ENCODE data around the gene TUBA4A.

The TUBA4A gene

DNA sequence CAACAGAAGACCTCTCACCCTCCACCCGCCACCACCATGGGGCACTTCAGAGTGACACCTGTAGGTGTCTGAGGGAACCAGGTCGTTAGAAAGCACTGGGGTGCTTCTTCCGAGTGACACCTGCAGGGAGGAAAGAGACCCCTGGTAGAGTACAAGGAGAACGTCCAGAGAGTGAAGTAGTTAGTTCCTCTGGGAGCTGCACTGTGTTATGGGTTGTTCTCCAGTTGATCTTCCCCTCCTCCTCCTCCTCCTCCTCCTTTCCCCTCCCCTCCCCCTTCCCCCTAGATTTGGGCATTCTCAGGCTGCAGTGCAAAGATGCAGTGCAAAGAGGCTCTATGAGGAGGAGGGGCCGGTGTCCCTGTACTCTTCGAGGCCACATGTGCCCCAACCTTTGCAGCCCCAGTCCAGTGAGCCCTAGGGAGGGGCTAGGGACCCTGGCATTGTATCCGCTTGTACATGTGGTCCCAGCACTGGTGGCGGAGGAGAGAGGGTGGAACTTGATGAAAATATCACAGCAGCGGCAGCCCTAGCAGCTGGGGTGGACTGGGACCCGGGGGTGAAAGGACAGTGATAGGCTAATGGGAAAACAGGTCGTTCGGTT, 26.3 kb upstream of the TUBA4A start:
- TF ChIP-seq, protein P1, sequence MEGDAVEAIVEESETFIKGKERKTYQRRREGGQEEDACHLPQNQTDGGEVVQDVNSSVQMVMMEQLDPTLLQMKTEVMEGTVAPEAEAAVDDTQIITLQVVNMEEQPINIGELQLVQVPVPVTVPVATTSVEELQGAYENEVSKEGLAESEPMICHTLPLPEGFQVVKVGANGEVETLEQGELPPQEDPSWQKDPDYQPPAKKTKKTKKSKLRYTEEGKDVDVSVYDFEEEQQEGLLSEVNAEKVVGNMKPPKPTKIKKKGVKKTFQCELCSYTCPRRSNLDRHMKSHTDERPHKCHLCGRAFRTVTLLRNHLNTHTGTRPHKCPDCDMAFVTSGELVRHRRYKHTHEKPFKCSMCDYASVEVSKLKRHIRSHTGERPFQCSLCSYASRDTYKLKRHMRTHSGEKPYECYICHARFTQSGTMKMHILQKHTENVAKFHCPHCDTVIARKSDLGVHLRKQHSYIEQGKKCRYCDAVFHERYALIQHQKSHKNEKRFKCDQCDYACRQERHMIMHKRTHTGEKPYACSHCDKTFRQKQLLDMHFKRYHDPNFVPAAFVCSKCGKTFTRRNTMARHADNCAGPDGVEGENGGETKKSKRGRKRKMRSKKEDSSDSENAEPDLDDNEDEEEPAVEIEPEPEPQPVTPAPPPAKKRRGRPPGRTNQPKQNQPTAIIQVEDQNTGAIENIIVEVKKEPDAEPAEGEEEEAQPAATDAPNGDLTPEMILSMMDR (IDR thresholded peaks at IDR 0.05; ENCODE audit: low read depth, low read length), result no peak

DNA sequence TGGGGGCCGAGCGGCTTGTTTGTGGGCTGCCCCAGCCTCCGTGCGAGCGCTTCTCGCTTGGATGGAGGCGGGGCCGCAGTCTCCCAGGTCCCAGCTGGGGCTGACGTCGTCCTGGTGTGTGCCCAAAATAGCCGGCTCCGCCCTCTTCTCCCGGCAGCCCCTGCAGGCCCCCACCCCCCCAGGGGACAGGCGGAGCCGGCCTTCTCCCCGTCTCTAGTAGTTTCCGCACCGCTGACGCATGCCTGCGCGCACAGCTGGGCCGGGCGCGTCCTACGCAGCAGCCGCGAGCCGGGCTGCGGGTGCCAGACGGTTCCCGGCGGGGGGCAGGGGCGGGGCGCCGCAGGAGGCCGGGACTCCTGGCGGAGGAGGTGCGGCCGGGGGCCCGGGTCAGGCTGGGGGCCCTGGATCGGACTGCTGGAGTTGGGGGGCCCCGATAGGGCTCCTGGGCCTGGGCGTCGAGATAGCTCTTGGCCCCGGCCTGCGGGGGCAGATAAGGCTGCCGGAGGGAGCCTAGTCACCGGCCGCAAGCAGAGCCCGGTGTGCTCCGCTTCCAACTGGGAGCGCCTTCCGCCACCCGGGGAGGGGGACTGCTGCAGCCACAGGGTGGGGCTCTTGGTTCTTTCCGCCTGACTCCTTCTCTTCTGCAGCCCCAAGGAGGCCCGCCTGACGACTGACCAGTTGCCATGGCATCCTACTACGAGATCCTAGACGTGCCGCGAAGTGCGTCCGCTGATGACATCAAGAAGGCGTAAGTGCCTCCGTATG, 25.6 kb upstream of the TUBA4A start, which contains the start of gene DNAJB2:
Gene DNAJB2 (plus strand): TSS at position 216 of the 765 bp plus-strand sequence. CDS start 468 bp downstream, at position 684.
- H3K4me3 ChIP-seq (ENCODE audit: low read depth, low read length), result peak within 1 kb of the TSS; percentile 61
- TF ChIP-seq, protein P1 (IDR thresholded peaks at IDR 0.05; ENCODE audit: low read depth, low read length), result no peak

More for the DNA sequence above, 26.3 kb upstream of the TUBA4A start:
- peak overlapping the region; percentile 61 for H3K4me3 ChIP-seq (ENCODE audit: low read depth, low read length)

DNA sequence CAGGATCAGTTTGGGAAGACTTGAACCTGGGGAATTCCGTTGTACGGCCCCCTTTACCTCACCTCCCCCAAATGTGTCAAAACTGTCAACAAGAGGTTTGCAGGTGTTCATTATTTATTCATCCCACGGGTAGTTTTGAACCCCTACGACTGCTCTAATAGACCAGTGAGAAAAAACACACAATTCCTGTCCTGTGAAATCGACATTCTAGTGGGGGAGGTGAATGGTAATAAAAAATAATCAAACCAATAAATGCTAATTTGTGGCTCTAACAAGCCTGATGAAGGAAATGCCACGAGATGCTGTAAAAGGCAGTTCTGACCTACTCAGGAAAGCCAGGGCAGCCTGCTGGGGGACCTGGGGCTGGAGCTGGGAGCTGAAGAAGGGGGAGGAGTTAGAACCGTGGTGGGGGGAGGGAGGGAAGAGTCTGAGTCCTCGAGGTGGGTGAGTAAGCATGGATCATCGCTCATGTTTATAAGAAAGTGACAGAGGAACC, 25.0 kb upstream of the TUBA4A start:
- TF ChIP-seq, protein P1 (IDR thresholded peaks at IDR 0.05; ENCODE audit: low read depth, low read length), result no peak
- no peak overlapping the region for H3K4me3 ChIP-seq (ENCODE audit: low read depth, low read length)

DNA sequence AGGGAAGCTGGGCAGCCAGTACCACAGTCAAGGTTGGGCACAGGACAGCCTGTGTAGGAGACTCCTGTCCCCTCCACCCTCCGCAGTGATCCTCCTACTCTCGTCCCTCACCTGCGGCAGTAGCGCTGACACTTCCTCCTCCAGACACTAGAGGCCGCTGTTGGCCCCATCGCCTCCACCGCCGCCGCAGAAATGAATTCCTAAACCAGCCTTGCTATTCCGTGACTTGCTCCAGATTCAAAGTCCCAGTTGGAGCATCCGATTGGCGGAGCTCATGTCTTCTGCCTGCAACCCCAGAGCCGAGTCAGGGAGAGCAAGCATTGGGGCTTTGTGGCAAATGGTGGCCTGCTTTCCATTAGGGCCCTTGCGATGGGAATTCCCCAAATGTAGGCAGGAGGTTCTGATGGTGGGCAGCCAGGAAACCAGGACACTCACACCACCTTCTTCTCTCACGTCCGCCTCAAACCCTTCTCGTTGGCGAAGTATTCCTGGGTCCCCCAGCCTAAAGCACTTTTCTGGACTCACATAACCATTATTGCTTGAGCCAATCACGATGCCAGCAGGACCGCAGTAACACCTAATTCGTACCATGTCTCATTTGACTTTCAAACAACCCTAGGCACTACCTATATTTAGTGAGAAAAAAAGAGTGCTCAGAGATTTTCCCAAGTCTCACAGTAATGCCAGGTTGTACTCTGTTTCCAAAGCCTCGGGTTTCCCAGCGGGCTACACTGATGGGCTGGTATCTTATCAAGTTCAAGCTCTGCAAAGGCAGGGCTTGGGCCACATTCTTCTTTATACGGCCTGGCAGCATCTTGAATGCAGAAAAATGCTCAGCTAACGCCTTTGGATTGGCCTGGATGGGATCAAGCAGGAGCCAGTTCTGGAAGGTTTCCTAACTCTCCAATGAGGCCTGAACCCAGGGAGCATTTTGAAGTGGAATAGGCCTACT, 24.3 kb upstream of the TUBA4A start:
- TF ChIP-seq, protein P1 (IDR thresholded peaks at IDR 0.05; ENCODE audit: low read depth, low read length), result peak; percentile 98
- no peak overlapping the region for H3K4me3 ChIP-seq (ENCODE audit: low read depth, low read length)

DNA sequence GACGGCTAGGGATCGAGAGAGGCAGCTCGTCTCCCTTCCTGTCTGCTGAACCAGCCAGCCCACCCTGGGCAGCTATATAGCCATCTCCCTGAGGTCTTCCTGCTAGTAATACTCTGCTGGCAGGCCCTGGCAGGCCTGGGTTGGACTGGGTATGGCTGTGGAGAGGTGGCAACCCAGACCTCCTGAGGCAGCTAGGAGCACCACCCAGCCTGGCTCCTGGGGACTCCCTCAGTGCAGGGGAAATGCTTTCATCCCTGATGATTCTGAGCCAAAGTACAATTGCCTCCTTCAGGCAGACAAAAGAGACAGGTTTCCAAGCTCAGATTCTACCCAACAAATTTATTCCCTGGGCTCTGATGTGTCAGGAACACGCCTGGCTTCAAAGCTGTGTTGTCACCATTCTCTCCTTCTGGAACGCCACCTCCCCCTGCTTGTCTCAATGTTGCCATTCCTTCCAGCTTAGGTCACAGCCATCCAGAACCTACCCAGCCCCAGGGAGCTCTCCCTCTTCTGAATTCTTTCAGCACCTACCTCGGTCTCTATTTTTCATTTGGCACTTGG, 20.7 kb upstream of the TUBA4A start:
- peak overlapping the region; percentile 1; the same call in 1 of the 2 replicates for H3K4me3 ChIP-seq (ENCODE audit: low read depth, low read length)
- TF ChIP-seq, protein P1 (IDR thresholded peaks at IDR 0.05; ENCODE audit: low read depth, low read length), result no peak

DNA sequence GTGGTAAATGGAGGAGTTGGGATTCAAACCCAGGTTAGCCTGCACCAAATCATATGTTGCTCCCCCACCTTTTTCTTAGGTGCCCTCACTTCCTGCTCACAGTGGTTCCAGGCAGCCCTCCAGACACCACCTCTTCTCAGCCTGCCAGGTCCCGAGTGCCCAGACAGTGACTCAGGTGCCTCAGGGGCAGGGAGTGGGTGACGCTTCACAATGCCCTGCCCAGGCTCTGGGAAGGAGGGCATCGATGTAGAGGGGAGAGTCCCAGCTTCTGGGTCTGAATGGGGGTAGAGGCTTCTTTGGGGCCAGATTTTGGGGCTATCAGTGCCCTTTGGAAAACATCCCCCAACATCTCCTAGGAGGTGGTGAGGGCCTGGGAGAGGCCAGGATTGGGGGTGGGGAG, 20.2 kb upstream of the TUBA4A start:
- H3K4me3 ChIP-seq (ENCODE audit: low read depth, low read length), result no peak overlapping the region
- TF ChIP-seq, protein P1 (IDR thresholded peaks at IDR 0.05; ENCODE audit: low read depth, low read length), result no peak
